D341Med (cell line): Measurements from ENCODE around the gene PLCD1.

Experiments used
- DNase-seq: peaks from one replicate; pipeline ENCODE4 v3.0.0; 2012; ENCODE audit warnings: low spot score

The PLCD1 gene

DNA sequence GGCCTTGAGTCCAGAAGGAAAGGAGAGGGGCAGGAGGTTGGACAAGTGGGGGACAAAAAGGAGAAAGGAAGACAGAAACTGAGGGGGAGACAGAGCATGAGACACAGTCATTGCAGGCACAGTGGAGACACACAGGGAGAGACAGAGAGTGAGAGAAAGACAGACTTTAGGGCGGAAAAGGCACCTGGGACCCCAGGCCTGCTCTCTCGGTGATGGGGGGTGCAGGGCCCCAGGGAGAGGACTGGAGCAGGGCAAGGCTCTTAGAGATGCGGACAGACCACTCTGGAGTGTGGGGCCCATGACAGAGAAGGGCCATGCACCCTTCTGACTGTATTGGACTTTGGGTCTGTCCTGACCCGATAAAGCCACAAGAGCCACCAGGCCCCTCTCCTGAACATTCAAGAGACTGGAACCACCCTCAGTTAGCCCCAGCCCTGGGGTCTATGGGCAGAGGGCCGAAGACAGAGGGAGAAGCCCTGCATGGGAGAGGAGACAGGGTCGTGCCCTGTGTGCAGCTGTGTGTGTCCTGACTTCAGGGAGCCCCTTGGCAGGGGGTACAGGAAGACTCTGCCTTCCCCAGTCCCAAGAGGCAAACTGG is 12.5 kb downstream of the PLCD1 start:
- DNase-seq = no peak

DNA sequence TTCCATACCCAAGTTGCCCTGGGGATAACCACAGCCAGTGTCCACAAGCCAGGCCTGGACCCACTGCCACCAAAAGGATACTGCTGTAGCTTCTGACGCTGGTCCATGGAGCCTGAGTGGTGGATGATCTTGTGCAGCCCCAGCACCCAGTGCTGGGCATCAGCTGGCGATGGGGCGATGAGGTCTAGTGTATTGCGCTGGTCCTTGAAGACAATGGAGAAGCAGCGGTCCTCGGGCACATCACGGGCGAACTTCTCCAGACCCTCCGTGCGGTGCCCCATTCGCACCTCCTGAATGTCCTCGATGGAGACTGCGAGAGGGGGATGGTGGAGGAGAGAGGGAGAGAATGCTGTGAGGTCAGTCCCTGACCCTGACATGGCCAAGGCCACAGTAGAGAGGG is 13.0 kb downstream of the PLCD1 start:
- no peak for DNase-seq

GRCh38 chr3:38015984-38016383 is 13.5 kb downstream of the PLCD1 start:
- no peak for DNase-seq

GRCh38 chr3:38015485-38015884 is 14.0 kb downstream of the PLCD1 start:
- DNase-seq = no peak

GRCh38 chr3:38011111-38011510 is 18.3 kb downstream of the PLCD1 start:
- no peak for DNase-seq

- DNase-seq = no peak
These were observed 19.4 kb downstream of the PLCD1 start for GRCh38 chr3:38009807-38010591.

GRCh38 chr3:38008971-38009580 is 20.4 kb downstream of the PLCD1 start:
- DNase-seq = no peak

- no peak for DNase-seq
These were observed 21.2 kb downstream of the PLCD1 start for GRCh38 chr3:38008191-38008701.

- no peak for DNase-seq
These were observed 21.7 kb downstream of the PLCD1 start for GRCh38 chr3:38007754-38008090.

DNA sequence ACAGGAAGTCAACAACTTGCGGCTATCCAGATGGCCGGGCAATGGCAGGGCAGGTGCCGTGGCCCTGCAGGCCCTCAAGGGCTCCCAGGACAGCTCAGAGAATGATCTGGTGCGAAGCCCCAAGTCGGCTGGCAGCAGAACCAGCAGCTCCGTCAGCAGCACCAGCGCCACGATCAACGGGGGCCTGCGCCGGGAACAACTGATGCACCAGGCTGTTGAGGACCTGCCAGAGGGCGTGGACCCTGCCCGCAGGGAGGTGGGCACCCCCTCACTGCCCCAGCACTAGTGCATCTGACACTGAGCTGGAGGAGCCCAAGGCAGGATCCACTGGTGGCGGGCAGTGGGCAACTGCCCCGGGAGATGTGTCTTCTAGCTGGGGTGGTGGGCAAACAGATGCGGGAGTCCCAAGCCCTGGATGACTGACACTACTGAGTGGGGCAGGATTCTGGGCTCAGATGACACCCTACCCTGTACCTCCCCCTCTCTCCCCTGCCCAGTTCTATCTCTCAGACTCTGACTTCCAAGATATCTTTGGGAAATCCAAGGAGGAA is 22.9 kb downstream of the PLCD1 start:
- no peak for DNase-seq

DNA sequence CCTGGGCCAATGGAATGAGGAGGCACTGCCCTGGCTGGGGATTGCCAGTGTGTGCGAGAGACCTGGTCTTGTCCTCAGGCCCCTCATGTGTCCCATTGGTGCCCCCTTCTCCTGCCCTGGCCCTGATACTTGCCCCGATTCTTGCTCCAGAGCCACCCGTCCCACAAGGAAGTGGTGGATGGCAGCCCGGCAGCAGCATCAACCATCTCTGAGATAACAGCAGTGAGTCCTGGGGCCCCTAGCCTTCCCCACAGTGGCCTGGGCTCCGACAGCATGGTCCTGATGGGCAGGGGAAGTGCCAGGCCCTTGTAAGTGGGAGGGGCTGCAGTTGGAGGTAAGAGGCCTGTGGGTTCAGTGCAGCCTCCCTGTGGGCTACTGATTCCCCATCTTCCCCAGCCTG is 23.4 kb downstream of the PLCD1 start:
- no peak for DNase-seq

DNA sequence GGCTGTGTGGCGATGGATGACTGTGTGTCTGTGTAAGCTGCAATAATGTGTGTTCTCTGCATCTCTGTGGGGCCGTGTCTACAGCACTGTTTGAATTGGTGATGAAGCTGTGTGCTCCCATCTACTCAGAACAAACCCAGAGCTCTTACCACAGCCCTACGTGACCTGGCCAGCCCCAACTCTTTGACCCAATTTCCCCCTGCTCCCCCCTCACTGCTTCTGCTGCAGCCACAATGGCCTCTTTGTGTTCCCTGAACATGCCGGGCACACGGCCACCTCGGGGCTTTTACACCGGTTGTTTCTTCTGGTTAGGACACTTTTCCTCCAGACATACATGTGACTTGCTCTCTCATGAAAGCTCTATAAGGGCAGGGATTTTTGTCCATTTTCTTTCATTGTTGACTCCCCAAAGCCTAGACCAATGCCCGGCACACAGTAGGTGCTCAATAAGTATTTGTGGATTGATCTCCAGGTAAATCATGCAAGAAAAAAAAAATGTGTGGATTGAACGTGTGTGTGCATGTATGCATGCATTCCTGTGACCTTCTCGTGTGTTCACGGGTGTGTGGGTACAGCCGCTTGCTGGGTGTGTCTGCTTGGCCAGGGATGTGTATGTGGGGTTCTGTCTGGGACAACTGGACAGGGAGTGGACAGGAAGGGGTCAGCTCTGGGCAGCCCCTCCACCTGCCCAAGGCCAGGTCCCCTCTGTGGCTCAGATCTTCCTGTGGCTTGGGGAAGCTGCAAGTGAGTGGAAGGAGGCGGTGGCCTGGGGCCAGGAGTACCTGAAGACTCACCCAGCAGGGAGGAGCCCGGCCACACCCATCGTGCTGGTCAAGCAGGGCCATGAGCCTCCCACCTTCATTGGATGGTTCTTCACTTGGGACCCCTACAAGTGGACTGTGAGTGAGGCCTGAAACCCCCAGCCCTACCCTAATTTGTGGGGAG is 24.1 kb downstream of the PLCD1 start:
- DNase-seq = no peak

DNA sequence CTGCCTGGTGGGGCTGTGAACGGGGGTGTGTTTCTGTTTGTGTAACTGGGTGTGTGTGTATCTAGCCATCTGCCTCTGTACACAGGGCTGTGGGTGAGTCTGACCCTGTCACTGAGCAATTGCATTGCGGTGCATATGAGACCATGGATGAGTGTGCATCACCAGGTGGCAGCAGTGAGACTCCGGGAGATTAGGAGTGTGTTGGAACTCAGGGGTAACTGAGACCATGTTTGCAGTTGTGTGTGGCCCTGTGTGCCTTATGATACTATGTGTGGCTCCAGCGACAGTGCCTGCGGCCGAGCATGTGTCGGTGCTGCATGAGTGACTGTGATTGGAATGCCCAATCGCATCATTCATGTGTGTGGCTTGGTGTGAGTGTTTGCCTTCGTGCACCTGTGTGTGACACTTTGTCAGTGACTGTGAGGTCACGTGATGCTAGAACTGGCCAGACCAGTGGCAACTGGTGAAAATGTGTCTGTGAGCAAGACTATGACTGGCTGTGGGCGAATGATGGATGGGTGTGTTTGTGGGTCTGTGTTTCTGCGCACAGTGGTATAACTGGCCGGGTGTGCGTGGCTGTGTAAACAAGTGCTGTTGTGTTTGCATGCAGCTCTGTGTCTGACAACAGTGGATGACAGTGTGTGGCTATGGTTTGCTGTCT is 24.9 kb downstream of the PLCD1 start:
- peak; percentile 78 for DNase-seq

DNA sequence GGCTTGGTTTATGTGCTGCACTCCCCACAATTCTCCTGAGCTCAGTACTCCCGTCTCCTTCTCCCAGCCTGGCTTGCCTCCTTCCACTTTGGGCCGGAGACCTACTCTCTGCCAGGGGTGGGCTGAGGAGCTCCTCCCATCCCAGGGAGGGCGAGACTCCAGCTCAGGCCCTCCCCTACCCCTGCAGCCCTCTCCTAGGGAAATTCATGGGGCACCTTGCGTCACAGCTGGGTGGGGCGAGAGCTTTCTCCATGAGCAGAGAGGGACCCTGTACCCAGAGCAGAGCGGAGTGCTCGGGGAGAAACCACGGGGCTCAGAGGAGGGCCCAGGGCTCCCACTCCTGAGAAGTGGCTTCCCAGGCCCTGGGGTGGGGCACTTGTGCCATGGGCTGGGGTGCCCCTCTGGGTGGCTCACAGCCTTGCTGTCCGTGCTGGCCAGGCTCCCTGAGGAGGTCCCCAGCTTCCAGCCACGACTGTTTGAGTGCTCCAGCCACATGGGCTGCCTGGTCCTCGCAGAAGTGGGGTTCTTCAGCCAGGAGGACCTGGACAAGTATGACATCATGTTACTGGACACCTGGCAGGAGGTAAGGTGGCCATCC is 25.5 kb downstream of the PLCD1 start:
- DNase-seq = no peak

DNA sequence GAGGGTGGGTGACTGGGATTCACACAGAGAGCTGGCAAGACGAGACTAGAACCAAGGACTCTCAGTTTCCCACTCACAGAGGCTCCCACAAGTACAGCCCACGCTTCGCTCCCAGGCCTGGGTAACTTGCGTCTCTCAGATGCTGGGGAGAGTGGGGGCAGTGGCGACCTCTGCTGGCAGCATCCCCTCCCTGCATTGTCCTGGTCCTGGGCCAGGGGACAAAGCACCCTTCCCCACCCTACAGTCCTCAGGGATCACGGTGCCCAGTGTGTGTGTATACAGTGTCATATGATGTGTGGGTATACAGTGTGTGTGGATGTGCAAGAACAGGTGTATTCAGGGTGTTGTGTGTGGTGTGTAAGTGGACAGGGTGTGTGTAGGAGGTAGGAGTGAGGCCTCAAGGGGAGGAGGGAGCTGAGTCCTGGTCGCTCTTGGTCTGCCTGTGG is 26.0 kb downstream of the PLCD1 start:
- DNase-seq = peak; percentile 82

- no peak for DNase-seq
These were observed 26.5 kb downstream of the PLCD1 start for GRCh38 chr3:38002940-38003339.

GRCh38 chr3:38002291-38002876 is 27.1 kb downstream of the PLCD1 start:
- no peak for DNase-seq

DNA sequence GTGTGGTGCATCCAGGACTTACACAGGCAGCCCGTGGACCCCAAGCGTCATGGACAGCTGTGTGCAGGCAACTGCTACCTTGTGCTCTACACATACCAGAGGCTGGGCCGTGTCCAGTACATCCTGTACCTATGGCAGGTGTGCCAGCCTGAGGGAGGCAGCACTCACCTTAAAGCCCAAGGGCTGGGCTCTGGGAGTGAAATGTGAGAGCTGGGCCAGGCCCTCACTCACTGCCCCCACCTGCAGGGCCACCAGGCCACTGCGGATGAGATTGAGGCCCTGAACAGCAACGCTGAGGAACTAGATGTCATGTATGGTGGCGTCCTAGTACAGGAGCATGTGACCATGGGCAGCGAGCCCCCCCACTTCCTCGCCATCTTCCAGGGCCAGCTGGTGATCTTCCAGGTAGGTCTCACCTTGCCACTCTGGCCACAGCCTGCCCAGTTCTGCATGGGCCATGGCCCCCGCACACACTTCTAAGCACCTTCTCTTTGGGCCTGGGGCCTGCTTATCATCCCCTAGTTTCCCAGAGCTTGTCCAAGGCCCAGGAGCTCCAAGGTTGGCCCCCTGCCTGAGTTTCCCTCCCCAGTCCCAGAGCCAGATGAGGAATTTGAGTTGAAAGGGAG is 27.9 kb downstream of the PLCD1 start:
- no peak for DNase-seq

DNA sequence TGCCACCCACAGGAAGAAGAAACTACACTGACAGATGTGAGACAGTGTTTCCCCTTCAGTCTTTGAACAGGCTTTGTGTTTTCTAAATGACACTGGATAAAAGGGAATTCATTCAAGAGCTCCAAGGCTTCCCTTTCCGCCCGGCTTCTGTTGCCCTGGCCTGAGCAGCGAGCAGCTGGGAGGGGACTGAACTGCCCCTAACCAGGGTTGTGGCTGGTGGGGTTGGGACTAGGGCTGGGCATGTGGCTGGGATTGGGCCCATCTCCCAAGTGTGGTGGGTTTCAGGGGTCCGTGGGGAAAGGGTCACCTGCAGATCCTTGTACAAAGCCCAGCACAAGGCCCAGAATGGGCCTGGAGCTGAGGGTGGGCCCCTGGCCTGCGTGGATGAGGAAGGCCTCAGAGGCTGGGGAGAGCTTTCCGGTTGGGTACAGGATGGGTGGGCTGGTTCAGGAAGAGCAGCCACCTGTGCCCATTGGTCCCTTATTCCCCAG is 28.4 kb downstream of the PLCD1 start:
- DNase-seq = no peak
